GM19324 (cell line): Measurements from ENCODE around the gene DIP2C.
"Not testable (repeated sequence)": the region's sequence is repeated elsewhere in the genome, so short reads cannot be mapped to it uniquely, and the experiment has no call there.

Experiments
- ATAC-seq: cut with Tn5 transposase; IDR thresholded peaks from one replicate; pipeline ENCODE4 v1.9.1; 2021; ENCODE audit warnings: mild to moderate bottlenecking, moderate library complexity; ENCODE audit not compliant: unreplicated experiment, low FRiP score

Gene DIP2C

DNA sequence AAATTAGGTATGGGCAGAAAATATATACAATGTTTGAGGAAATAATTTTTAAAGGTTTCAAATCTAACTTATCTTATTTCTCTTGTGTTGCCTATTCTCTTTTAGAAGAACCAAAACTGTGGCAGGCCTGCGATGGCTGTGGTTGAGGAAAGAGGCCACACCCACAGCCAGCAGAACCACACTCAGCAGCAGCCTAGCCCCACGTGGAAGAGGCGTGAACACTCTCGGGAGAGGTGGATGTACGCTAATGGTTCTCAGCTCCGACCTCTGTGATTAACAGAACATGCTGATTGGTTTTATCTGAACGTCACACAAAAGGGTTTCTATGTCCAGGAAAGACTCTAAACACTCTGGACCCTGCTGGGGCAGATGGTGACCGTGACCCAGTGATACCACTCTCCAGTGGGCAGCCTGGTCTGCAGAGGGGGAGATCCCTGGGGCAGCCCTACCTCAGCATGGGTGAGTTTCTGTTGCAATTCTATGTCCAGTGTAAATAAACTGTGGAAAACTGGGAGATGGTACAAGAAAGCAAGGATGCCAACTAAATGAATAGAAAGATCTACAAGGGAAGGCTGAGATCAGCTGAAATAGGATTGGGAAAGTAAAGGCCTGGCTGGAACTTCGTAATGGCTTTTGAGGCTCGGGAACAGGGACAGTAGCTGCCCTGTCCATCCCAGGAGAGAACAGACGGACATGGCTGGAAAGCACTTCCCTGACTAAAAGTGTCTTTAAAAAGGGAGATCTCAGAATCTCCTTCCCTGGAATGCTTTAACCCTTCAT lies 26.6 kb downstream of the DIP2C start:
- no peak for ATAC-seq

DNA sequence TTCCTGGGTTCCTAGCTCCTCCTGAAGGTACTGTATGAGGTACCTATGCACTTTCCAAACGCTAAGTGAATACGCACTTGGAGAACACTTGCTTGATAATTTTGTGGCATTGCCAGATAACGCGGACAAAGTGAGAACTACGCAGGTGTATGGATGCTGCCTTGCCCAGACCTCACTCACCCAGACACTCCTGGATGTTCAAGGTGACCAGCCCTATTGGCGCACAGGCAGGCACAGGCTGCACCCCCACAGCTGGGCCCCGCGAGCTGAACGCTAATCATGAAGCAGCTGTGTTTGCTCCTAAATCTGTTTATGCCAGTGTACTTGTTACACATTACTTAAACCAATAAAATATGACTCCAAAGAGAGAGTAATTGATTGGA lies 27.3 kb downstream of the DIP2C start:
- ATAC-seq: no peak

DNA sequence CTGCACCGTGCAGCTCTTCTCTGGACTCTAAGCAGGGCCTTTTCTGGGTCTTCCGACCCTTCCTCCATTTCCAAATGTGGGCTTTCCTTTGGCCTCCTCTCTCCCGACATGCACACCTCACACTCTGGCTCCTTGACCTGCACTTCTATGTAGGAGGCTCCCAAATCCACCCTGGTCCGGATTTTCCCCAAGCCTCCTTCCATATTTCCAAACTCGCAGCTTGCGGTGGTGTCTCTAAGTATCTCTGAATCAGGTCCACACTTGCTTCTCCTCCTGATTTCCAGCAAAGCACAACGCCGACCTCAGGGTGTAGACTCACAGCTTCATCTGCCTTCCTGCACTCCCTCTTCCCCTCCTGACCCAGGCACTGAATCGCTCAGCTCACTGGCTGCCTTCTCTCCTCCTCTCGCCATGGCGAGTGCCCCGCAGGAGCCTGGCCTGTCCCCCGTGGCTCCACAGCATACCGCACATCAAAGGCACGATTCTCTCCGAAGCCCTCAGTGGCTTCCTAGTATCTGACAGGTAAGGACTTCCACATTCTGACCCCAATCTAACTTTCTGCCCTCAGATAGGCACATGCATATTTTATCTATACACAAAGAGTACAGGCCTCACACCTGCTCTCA lies 27.8 kb downstream of the DIP2C start:
- no peak for ATAC-seq

DNA sequence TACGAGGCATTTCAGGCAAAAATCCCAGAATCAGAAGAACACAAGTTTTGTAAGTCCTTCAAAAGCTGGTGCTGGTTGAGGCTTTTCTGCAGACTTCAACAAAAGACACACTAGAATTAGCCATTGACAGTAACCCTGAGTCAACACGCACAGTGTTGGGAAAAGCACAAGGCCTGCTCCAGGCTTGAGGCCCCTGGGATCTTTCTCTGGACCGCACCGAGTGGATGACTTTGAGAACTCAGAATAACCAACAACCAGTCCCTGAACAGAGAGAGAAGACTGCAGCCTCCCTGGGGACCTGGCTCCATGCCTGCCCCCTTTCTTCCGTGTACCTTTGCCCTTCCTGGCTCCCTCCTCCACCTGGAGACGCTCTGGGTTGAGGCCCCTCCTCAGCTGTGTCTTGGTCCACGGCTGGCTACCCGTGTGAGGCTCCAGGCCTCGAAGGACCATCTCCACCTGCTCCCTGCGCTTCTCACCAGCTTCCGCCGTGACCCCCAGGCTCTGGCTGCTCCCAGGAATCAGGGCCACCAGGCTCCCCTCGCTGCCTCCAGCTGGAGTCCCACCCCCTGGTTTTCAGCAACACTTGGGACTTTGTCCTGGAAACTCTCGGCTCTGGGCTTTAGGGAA lies 28.4 kb downstream of the DIP2C start:
- ATAC-seq: no peak

DNA sequence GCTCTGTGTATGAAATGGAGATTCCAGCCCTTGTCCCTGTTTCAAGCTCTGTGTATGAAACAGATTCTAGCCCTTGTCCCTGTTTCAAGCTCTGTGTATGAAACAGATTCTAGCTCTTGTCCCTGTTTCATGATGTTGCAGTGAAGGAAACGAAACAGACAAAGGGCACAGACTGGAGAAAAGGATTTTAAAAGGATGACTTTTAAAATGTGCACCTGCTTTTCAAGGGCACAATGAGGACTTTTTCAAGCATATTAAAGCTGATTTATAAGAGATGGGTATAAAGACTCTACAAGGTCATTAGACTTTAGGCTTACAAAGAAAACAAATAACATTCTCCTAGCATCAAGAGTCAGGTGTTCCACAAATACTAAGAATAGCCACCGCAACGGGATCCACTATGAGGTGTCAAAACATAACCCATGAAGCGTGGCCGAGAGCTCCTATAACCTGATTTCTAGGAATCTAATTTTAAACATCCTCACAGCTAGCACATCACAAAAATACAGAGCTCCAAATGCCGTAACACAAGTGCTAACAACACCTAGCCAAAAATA lies 29.0 kb downstream of the DIP2C start:
- ATAC-seq: no peak

DNA sequence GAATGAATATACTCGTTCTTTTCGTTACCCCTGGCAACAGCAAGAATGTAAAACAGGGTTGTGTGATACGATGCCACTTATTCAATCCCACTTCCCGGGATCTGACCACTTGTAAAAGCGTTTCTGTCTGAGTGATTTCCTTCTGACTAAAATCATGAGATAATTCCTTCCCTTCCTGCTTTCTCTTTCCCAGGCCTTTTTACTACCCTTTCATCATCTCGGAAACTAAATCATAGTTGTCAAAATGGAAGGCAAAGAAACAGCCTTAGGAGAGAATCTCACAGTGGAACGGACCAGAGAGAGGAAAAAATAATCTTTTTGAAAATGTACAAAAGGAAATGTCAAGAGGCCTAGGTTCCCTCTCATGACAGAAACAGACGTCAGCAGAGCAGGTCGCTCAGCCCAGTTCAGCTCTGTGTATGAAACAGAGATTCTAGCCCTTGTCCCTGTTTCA lies 29.8 kb downstream of the DIP2C start:
- no peak for ATAC-seq

DNA sequence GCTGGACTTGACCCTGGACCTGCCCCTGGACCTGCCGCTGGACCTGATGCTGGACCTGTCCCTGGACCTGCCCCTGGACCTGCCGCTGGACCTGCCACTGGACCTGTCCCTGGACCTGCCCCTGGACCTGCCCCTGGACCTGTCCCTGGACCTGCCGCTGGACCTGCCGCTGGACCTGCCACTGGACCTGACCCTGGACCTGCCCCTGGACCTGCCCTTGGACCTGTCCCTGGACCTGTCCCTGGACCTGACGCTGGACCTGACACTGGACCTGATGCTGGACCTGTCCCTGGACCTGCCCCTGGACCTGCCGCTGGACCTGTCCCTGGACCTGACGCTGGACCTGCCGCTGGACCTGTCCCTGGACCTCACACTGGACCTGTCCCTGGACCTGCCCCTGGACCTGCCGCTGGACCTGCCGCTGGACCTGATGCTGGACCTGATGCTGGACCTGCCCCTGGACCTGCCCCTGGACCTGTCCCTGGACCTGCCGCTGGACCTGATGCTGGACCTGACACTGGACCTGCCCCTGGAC lies 31.6 kb downstream of the DIP2C start:
- not testable (repeated sequence) for ATAC-seq

DNA sequence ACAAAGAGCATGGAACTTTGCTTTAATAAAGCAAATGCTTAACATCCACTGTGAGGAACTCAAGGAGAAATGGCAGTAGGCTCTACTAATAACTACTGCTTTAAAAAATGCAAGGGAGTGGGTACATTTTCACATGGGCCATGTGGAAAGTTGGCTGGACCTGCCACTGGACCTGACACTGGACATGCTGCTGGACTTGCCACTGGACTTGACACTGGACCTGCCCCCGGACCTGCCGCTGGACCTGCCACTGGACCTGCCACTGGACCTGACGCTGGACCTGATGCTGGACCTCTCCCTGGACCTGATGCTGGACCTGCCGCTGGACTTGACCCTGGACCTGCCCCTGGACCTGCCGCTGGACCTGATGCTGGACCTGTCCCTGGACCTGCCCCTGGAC lies 32.6 kb downstream of the DIP2C start:
- ATAC-seq: no peak

DNA sequence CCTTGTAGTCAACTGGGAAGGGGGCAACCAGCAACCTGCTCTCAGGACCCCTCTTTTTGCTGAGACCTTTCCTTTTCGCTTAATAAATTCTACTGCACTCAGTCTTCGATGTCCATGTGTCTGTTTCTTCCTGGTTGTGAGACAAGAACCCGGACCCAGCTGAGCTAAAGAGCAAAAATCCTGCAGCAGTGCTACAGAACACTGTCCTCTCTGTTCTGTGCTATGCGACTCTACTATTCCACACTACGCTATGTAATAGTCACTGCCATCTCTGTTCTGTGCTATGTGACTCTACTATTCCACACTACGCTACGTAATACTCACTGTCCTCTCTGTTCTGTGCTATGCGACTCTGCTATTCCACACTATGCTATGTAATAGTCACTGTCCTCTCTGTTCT lies 34.3 kb downstream of the DIP2C start:
- no peak for ATAC-seq

DNA sequence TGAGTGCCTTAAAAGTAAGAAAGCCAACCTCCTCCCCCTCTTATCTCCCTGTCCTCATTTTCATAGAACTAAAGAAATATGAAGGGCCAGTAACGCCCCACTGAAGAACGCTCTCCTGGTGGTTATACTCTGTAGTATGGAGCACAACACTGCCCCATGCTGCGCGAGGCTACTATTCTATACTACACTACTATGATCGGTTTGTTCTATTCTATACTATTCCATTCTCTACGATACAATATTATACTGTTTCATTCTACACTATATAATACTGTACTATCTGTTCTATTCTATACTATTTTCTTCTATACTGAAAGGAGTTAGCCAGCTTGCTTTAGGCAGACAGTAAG lies 34.8 kb downstream of the DIP2C start:
- ATAC-seq: no peak

DNA sequence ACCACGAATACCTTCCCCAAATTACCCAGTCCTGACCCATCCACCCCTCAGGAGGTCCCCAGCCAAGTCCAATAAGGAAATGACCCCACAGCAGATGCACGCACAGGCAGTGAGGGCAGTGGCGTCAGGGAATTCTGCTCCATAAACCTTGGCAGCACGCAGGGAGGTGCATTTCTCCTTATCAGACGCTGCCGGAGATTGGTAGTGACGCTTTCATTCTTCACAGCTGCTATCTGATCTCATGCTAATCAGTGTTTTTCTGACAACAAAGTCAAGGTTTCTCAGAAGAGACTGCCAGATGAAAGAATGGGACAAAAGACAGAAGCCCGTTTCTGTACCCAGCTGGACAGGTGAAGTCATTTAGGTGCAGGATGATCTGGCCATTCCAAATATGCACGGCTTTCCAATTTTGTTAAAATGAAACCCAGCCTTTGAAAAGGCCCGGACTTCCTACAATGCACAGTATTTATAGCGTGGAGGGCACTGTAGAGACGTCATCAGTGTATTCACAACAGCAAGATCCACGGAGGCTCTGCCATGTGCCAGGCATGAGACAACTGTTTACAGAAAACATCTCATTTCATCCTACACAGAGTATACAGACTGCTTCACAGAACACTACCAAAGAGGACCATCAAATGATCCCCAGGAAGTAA lies 35.3 kb downstream of the DIP2C start:
- no peak for ATAC-seq

DNA sequence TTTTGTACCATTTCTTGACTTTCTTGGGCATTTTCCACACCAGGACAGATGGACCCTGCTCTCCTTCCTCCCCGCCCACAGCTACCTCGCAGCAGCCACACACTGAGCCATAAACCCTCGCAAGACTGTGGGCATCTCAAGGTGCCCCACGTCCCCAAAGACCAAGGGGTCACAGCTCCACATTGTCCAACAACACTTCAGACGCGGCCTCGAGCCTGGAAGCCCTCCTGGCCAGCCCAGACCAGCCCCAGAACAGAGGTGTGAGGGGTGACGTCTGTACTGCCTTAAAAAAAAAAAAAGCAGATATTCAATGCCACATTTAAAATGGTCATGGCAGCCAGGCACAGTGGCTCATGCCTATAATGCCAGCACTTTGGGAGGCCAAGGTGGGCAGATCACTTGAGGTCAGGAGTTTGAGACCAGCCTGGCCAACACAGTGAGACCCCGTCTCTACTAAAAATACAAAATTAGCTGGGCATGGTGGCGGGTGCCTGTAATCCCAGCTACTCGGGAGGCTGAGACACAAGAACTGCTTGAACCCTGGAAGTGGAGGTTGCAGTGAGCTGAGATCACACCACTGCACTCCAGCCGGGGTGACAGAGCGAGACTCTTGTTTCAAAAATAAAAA lies 36.5 kb downstream of the DIP2C start:
- ATAC-seq: not testable (repeated sequence)

DNA sequence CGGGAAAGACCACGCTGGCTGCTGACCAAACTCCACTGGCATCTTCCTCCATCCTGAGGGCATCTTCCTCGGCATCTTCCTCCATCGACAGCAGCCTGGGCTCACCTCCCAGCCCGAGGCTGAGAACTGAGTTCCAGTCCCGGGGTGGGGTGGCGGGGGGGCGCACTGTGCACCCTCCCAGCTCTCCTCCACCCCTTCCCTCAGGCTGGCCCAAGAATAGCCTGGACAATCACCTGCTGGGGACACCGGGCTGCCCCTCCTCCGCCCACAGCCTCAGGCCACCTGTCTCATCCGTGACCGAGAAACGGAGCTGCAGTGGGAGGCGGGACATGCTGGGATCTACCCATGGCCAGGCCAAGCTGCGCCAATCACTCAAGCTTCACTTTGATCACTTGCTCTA lies 37.2 kb downstream of the DIP2C start:
- no peak for ATAC-seq

DNA sequence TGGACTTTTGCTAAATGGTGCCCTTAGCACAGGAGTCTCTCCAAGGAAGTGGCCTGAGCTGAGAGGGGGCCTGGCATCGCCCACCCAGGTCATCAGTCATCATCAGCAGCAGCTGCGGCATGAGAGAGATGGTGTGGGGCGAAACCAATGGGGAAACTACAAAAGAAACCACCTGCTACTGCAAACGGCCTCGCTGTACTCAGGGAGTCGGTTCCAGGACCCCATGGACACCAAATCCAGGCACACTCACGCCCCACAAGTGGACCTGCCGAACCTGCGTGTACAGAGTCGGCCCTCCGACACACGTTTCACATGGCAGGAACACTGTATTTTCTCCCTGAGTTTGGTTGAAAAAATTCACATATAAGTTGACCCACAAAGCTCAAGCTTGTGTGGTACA lies 37.8 kb downstream of the DIP2C start:
- ATAC-seq: no peak

DNA sequence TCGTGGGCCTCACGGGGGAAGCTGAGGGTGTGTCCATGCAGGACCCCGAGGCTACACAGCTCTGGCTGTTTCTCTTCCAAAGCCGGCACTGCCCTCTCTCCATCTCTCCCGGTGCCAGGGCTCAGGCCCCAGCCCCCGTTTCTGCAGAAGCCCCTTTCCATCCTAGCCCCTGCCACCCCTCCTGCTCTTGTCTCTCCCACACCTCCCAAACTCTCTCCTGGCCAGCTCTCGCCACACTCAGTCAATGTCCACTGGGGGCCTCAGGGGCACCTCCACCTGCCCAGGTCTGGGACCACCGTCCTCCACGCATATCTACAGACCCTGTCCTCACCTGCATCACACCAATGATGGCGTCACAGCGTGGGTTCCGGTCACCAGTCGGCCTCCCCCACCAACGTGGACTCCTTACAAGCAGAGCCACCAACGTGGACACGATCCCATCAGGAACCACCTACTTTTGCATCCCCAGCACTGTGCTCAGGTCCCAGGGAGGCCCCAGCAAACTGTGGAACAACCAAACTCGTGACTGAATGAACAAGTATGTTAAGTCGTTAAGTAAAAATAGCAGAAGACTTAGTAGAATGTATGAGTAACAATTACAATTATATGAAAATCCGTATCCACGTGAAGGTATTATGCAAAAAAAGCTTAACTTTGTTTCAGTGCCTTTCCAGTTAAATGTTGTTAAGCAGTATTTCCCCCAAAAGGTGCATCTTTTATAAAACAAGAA lies 38.4 kb downstream of the DIP2C start:
- no peak for ATAC-seq

DNA sequence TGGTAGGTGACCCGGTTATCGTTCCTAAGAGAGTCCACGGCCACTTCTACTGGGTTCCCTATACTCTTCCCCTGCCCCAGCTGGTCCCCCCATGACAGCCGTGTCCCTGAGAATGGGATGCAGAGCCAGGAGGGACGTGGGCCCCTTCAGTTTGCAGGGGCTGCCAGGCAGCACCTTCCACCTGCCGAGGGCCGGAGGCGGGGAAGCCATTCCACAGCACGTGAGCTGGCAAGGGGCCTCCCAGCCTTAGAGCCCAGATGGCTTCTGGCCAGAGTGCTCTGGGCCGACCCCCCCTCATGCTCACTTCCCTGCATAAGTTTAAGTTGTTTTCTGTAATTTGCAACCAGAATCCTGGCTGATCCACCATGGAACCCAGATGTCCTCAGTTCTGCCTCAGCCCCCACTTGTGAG lies 39.0 kb downstream of the DIP2C start:
- ATAC-seq: no peak

DNA sequence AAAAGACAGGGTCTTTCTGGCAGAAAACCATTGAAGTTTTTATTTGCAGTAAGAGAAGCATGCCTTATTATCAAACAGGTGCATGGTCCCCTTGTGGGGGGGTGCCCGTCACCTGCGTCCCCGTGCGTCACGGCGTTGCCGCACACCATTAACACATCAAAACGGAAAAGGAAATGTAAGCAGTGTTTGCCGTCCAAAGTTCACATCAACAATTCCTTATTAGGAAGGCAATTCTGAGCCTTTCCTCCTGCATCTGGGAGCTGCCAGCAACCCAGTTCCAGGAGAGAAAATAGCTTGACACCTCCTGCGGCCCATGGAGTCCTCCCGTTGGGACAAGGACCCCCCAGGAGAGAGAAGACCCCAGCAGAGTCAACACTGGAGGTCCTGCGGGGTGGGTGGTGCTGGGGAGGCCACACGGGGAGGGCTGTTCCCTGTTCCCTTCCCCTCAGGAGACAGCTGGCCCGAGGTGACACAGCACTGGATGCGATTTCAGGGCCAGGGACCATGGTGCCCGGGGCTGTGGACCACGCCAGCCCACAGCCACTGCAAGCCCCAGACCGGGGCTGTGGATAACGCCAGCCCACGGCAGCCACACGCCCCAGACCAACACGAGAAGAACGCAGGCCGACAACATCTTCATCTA lies 39.5 kb downstream of the DIP2C start:
- no peak for ATAC-seq

DNA sequence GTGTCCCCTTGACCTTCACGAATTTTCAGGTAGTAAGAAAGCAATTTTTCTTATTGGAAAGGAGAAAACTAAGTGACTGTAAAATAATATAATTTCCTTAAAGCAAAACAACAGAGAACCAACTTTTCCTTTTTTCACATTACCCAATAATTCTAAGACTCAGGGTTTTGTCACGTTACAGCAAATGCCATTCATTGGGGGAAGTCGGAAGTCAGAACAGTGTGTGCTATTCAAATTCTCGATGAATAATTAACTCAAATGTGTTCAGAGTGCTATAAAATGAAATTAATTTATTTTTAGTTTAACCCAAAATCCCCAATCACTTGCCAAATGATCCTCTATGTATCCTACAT lies 40.0 kb downstream of the DIP2C start:
- no peak for ATAC-seq

DNA sequence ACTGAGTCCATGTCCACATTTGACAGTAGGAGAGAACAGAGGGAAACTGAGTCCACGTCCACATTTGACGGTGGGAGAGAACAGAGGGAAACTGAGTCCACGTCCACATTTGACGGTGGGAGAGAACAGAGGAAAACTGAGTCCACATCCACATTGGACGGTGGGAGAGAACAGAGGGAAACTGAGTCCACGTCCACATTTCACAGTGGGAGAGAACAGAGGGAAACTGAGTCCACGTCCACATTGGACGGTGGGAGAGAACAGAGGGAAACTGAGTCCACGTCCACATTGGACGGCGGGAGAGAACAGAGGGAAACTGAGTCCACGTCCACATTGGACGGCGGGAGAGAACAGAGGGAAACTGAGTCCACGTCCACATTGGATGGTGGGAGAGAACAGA lies 42.4 kb downstream of the DIP2C start:
- not testable (repeated sequence) for ATAC-seq
